Nephron (organoid): Measurements from ENCODE around the gene AOC2.
"Not testable (repeated sequence)": the region's sequence is repeated elsewhere in the genome, so short reads cannot be mapped to it uniquely, and the experiment has no call there.

Experiments used
- H3K27ac Mint-ChIP-seq, 3 experiments: 2 replicates each; pipeline ENCODE4 v1.8.0; 2020; ENCODE audit warnings: mixed read lengths in 3 of 3, mild to moderate bottlenecking in 2 of 3, moderate library complexity in 1 of 3
- H3K27me3 Mint-ChIP-seq: 2 replicates; pipeline ENCODE4 v1.8.0; 2021; ENCODE audit warnings: low read depth, mild to moderate bottlenecking, moderate library complexity, mixed read lengths
- H3K36me3 Mint-ChIP-seq: 2 replicates; pipeline ENCODE4 v1.8.0; 2020; ENCODE audit warnings: low read depth, mixed read lengths
- H3K4me1 Mint-ChIP-seq: 2 replicates; pipeline ENCODE4 v1.8.0; 2020; ENCODE audit warnings: mixed read lengths
- H3K4me3 Mint-ChIP-seq, 3 experiments: 2 replicates each; pipeline ENCODE4 v1.8.0; 2020; ENCODE audit warnings: mild to moderate bottlenecking in 3 of 3, mixed read lengths in 3 of 3, moderate library complexity in 2 of 3
- H3K9me3 Mint-ChIP-seq: 2 replicates; pipeline ENCODE4 v1.8.0; 2020; ENCODE audit warnings: mixed read lengths
- TF ChIP-seq, protein P1 (sequence below), 3 experiments: fragments of 200-600 bp; sonication (generic); IDR thresholded peaks; one replicate each; pipeline ENCODE4 v1.5.0; 2021; ENCODE audit warnings: antibody characterized with exemption in 3 of 3; ENCODE audit not compliant: unreplicated experiment in 3 of 3

AOC2 gene

DNA sequence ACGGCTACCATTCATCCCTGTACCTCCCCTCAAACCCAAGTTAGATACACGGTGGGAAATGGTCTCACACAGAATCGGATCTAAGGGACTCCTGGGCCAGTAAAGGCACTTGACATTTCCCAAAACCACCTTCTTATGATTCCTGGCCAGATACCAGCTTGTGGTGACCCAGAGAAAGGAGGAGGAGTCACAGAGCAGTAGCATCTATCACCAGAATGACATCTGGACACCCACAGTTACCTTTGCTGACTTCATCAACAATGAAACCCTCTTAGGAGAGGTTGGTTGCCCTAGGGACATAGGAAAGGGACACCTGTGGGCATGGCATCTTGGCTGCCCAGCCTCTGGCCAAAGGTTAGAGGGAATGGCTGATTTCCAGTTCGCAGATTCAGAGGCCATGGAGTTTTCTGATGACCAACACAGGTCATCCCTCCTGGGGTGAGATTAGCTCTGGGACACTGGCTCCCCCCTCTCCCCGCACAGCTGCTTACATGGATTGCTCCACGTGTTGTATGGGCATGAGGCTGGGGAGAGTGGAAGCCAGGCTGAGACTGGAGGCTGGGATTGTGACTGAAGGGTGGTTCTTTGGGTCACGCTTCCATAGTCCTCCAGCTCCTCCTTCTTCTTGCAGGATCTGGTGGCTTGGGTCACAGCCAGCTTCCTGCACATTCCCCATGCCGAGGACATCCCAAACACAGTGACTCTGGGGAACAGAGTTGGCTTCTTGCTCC is 5.2 kb downstream of the AOC2 start:
- TF ChIP-seq, protein P1, sequence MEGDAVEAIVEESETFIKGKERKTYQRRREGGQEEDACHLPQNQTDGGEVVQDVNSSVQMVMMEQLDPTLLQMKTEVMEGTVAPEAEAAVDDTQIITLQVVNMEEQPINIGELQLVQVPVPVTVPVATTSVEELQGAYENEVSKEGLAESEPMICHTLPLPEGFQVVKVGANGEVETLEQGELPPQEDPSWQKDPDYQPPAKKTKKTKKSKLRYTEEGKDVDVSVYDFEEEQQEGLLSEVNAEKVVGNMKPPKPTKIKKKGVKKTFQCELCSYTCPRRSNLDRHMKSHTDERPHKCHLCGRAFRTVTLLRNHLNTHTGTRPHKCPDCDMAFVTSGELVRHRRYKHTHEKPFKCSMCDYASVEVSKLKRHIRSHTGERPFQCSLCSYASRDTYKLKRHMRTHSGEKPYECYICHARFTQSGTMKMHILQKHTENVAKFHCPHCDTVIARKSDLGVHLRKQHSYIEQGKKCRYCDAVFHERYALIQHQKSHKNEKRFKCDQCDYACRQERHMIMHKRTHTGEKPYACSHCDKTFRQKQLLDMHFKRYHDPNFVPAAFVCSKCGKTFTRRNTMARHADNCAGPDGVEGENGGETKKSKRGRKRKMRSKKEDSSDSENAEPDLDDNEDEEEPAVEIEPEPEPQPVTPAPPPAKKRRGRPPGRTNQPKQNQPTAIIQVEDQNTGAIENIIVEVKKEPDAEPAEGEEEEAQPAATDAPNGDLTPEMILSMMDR (IDR thresholded peaks at IDR 0.05; ENCODE audit: unreplicated experiment in 3 of 3) = no peak
- Mint-ChIP-seq H3K9me3 (no peaks in the 10 kb centered on the region), H3K27me3 (no peaks in the 10 kb centered on the region), H3K36me3 (no peaks in the 10 kb centered on the region), H3K4me1 (peaks cover 29% of the 10 kb centered on the region), H3K4me3 (no peak overlapping the region), H3K27ac (peak overlapping the region in 1 of 3 experiments; percentile 85)

DNA sequence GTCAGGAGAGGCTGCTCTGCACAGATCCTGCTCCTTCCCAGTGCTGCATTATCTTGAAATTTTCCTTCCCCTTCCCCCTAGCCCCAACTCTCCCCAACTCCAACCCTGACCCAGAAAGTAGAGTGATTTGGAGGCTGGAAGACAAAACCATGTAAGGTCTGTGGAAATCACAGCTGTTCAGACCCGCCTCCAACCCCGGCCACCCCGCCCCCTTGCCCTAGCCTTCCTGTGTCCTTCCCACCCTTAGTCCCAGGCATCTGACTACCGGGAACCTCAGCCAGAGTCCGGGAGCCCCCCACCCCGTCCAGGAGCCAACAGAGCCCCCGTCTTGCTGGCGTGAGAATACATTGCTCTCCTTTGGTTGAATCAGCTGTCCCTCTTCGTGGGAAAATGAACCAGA is 6.6 kb downstream of the AOC2 start, which contains the start of gene AOC3:
AOC3 (plus strand) TSS at position 246 of the 400 bp plus-strand sequence; CDS start at position 391, 145 bp downstream.
- H3K27me3 Mint-ChIP-seq = no peaks in the 10 kb centered on the region
- peak within 1 kb of the TSS in 1 of 3 experiments; percentile 13 for H3K4me3 Mint-ChIP-seq
- no peaks in the 10 kb centered on the region for H3K9me3 Mint-ChIP-seq
- TF ChIP-seq, protein P1 (IDR thresholded peaks at IDR 0.05; ENCODE audit: unreplicated experiment in 3 of 3) = no peak
- peaks cover 29% of the 10 kb centered on the region for H3K4me1 Mint-ChIP-seq
- peak within 1 kb of the TSS; percentile 62 to 85 (median 70) for H3K27ac Mint-ChIP-seq
- H3K36me3 Mint-ChIP-seq = no peaks in the 10 kb centered on the region

DNA sequence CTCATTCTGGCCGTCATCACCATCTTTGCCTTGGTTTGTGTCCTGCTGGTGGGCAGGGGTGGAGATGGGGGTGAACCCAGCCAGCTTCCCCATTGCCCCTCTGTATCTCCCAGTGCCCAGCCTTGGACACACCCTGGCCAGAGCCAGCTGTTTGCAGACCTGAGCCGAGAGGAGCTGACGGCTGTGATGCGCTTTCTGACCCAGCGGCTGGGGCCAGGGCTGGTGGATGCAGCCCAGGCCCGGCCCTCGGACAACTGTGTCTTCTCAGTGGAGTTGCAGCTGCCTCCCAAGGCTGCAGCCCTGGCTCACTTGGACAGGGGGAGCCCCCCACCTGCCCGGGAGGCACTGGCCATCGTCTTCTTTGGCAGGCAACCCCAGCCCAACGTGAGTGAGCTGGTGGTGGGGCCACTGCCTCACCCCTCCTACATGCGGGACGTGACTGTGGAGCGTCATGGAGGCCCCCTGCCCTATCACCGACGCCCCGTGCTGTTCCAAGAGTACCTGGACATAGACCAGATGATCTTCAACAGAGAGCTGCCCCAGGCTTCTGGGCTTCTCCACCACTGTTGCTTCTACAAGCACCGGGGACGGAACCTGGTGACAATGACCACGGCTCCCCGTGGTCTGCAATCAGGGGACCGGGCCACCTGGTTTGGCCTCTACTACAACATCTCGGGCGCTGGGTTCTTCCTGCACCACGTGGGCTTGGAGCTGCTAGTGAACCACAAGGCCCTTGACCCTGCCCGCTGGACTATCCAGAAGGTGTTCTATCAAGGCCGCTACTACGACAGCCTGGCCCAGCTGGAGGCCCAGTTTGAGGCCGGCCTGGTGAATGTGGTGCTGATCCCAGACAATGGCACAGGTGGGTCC is 7.2 kb downstream of the AOC2 start:
- H3K36me3 Mint-ChIP-seq, H3K27me3 Mint-ChIP-seq, H3K4me3 Mint-ChIP-seq, H3K9me3 Mint-ChIP-seq: not testable (repeated sequence)
- peaks cover 29% of the 10 kb centered on the region for H3K4me1 Mint-ChIP-seq
- H3K27ac Mint-ChIP-seq = peak overlapping the region in 1 of 3 experiments; percentile 85

DNA sequence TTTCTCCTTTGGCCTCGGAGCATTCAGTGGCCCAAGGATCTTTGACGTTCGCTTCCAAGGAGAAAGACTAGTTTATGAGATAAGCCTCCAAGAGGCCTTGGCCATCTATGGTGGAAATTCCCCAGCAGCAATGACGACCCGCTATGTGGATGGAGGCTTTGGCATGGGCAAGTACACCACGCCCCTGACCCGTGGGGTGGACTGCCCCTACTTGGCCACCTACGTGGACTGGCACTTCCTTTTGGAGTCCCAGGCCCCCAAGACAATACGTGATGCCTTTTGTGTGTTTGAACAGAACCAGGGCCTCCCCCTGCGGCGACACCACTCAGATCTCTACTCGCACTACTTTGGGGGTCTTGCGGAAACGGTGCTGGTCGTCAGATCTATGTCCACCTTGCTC is 8.0 kb downstream of the AOC2 start:
- no peaks in the 10 kb centered on the region for H3K27me3 Mint-ChIP-seq
- H3K27ac Mint-ChIP-seq = peak overlapping the region in 1 of 3 experiments; percentile 46
- H3K4me3 Mint-ChIP-seq = no peak overlapping the region
- peaks cover 29% of the 10 kb centered on the region for H3K4me1 Mint-ChIP-seq
- H3K9me3 Mint-ChIP-seq = no peaks in the 10 kb centered on the region
- H3K36me3 Mint-ChIP-seq = no peaks in the 10 kb centered on the region
- TF ChIP-seq, protein P1 (IDR thresholded peaks at IDR 0.05; ENCODE audit: unreplicated experiment in 3 of 3) = no peak

DNA sequence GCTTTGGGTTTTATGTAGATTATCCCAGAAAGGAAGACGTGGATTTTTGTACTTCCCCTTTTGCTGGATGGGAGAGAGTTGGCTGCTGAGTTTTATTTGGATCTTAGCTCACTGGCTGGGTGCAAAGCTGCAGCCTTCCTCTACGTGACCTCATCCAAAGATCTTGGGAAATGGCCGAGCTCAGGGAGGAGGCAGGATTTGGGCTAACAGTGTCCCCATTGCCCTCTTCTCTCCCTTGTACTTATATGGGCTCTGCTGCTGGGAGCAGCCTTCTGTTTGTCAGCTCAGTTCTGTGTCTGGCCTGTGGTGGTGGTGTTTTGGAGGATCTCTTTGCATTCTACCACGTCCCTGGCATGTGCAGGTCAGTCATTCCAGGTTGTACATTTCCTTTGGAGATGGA is 8.6 kb downstream of the AOC2 start:
- Mint-ChIP-seq H3K27me3 (no peaks in the 10 kb centered on the region), H3K27ac (peak overlapping the region in 1 of 3 experiments; percentile 46), H3K36me3 (no peaks in the 10 kb centered on the region), H3K4me1 (peaks cover 29% of the 10 kb centered on the region), H3K4me3 (no peak overlapping the region), H3K9me3 (no peaks in the 10 kb centered on the region)
- TF ChIP-seq, protein P1 (IDR thresholded peaks at IDR 0.05; ENCODE audit: unreplicated experiment in 3 of 3) = no peak

DNA sequence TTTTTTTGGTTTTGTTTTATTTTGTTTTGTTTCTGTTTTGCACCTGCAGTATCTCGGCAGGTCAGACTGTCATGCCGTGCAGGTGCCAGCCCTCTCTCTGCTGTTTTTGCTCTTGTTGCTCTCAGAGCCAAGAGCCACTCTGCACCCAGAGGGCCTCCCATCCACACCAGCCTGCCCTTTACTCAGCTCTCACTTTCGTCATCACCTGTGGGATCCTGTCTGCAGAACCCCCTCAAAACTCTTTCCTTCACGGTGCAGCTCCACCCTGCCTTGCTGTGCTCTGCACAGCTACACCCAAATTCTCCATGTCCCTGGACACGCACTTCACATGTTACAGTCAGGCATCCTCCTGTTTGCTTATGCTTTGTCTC is 9.2 kb downstream of the AOC2 start:
- H3K27me3 Mint-ChIP-seq = no peaks in the 10 kb centered on the region
- peaks cover 29% of the 10 kb centered on the region for H3K4me1 Mint-ChIP-seq
- H3K4me3 Mint-ChIP-seq = no peak overlapping the region
- TF ChIP-seq, protein P1 (IDR thresholded peaks at IDR 0.05; ENCODE audit: unreplicated experiment in 3 of 3) = no peak
- no peaks in the 10 kb centered on the region for H3K9me3 Mint-ChIP-seq
- H3K36me3 Mint-ChIP-seq = no peaks in the 10 kb centered on the region
- H3K27ac Mint-ChIP-seq = peak overlapping the region; percentile 20 to 46 (median 34)
